IMR-90 (cell line): ENCODE results near the gene OPRL1. TPM values are rescaled to one million over a fixed set of nuclear protein-coding genes. Genes with fewer than 3 reads are reported as not detected.

Source experiments
- ATAC-seq: fragments of 200-7000 bp; cut with Tn5 transposase; 2 replicates; pipeline ENCODE4 v1.9.1; 2020; ENCODE audit warnings: low read depth, mild to moderate bottlenecking, moderate library complexity
- BruUV-seq: library from RNA; stranded (reverse); fragments of 400-500 nt; replicated peaks from 2 replicates; lab custom pipeline; 2021; lab: Mats Ljungman, UMichigan
- CTCF ChIA-PET: fragments of 300-600 bp; formaldehyde crosslinking; extraction: SDS; loops from one replicate; lab custom pipeline; 2021; ENCODE audit warnings: antibody characterized with exemption; lab: Yijun Ruan, JAX
- POLR2A ChIA-PET: fragments of 300-600 bp; sonication (Branson Sonifier 250); formaldehyde crosslinking; loops from one replicate; lab custom pipeline; 2022; ENCODE audit warnings: antibody characterized with exemption; ENCODE audit not compliant: unreplicated experiment; lab: Charles Lee
- DNase-seq: peaks from one replicate; pipeline ENCODE4 v3.0.0; 2013
- H2AFZ ChIP-seq: replicated peaks from 2 replicates; pipeline ENCODE3; 2013; ENCODE audit warnings: low read length, mild to moderate bottlenecking; ENCODE audit not compliant: poor library complexity
- H2AK5ac ChIP-seq: 2 replicates; pipeline ENCODE4 v1.6.1; 2013; ENCODE audit warnings: low read depth, low read length, inconsistent platforms
- H2AK9ac ChIP-seq: replicated peaks from 2 replicates; pipeline ENCODE3; 2013; ENCODE audit warnings: mild to moderate bottlenecking, low read depth, low read length, moderate library complexity; ENCODE audit not compliant: poor library complexity
- H2BK120ac ChIP-seq: 2 replicates; pipeline ENCODE4 v1.6.1; 2013; ENCODE audit warnings: low read depth, low read length, inconsistent platforms
- H2BK15ac ChIP-seq: 3 replicates; pipeline ENCODE4 v1.6.1; 2013; ENCODE audit warnings: low read depth, low read length, inconsistent platforms
- H2BK20ac ChIP-seq: 2 replicates; pipeline ENCODE4 v1.6.1; 2013; ENCODE audit warnings: low read depth, mild to moderate bottlenecking, inconsistent platforms, low read length, moderate library complexity
- H2BK5ac ChIP-seq: 2 replicates; pipeline ENCODE4 v1.6.1; 2013; ENCODE audit warnings: mild to moderate bottlenecking, low read depth, low read length, inconsistent platforms; ENCODE audit not compliant: poor library complexity, severe bottlenecking
- H3K14ac ChIP-seq: replicated peaks from 2 replicates; pipeline ENCODE4 v1.6.1; 2013; ENCODE audit warnings: low read depth, low read length, inconsistent platforms
- H3K18ac ChIP-seq: 2 replicates; pipeline ENCODE4 v1.6.1; 2013; ENCODE audit warnings: low read depth, low read length, control low read depth
- H3K23ac ChIP-seq: 2 replicates; pipeline ENCODE4 v1.6.1; 2013; ENCODE audit warnings: low read depth, low read length, inconsistent platforms
- H3K27ac ChIP-seq: 2 replicates; pipeline ENCODE4 v1.5.1; 2013; ENCODE audit warnings: mild to moderate bottlenecking, control low read depth, low read length; ENCODE audit not compliant: insufficient read depth
- H3K27me3 ChIP-seq: 2 replicates; pipeline ENCODE4 v1.6.1; 2013; ENCODE audit warnings: low read length; ENCODE audit not compliant: control insufficient read depth, insufficient read depth
- H3K36me3 ChIP-seq: 2 replicates; pipeline ENCODE4 v1.6.1; 2013; ENCODE audit warnings: low read length, mixed read lengths; ENCODE audit not compliant: control insufficient read depth, insufficient read depth
- H3K4ac ChIP-seq: 2 replicates; pipeline ENCODE4 v1.6.1; 2013; ENCODE audit warnings: low read depth, low read length, inconsistent platforms
- H3K4me1 ChIP-seq: 2 replicates; pipeline ENCODE4 v1.6.1; 2013; ENCODE audit warnings: low read length, mixed read lengths; ENCODE audit not compliant: control insufficient read depth, insufficient read depth
- H3K4me2 ChIP-seq: 2 replicates; pipeline ENCODE4 v1.6.1; 2013; ENCODE audit warnings: low read depth, mild to moderate bottlenecking, control low read depth, low read length, moderate library complexity
- H3K4me3 ChIP-seq: 2 replicates; pipeline ENCODE4 v1.5.1; 2013; ENCODE audit warnings: low read depth, mild to moderate bottlenecking, control low read depth, low read length, moderate library complexity; ENCODE audit not compliant: insufficient read depth
- H3K56ac ChIP-seq: 2 replicates; pipeline ENCODE4 v1.6.1; 2013; ENCODE audit warnings: low read length, inconsistent platforms; ENCODE audit not compliant: insufficient read depth; ENCODE audit errors: extremely low read depth
- H3K79me1 ChIP-seq, 2 experiments: 2 replicates each; pipeline ENCODE4 v1.6.1; 2013; ENCODE audit warnings: low read length in 2 of 2, inconsistent platforms in 1 of 2, low read depth in 1 of 2
- H3K9ac ChIP-seq: 2 replicates; pipeline ENCODE4 v1.6.1; 2013; ENCODE audit warnings: low read depth, low read length, control low read depth
- H3K9me1 ChIP-seq: 2 replicates; pipeline ENCODE4 v1.6.1; 2013; ENCODE audit warnings: low read length, inconsistent platforms; ENCODE audit not compliant: insufficient read depth
- H3K9me3 ChIP-seq: 2 replicates; pipeline ENCODE4 v1.6.1; 2013; ENCODE audit warnings: low read length; ENCODE audit not compliant: control insufficient read depth, insufficient read depth
- H4K20me1 ChIP-seq: 2 replicates; pipeline ENCODE4 v1.6.1; 2013; ENCODE audit warnings: low read length, inconsistent platforms; ENCODE audit not compliant: insufficient read depth
- H4K5ac ChIP-seq: 2 replicates; pipeline ENCODE4 v1.6.1; 2013; ENCODE audit warnings: mild to moderate bottlenecking, low read depth, low read length, control low read depth
- H4K8ac ChIP-seq, 2 experiments: 2 replicates each; pipeline ENCODE4 v1.6.1; 2013; ENCODE audit warnings: low read depth in 2 of 2, low read length in 2 of 2, control low read depth in 1 of 2, inconsistent platforms in 1 of 2
- H4K91ac ChIP-seq: 2 replicates; pipeline ENCODE4 v1.6.1; 2013; ENCODE audit warnings: low read depth, low read length, inconsistent platforms; ENCODE audit not compliant: insufficient read depth
- BHLHE40 ChIP-seq: fragments of 150-350 bp; IDR thresholded peaks from 2 replicates; pipeline ENCODE4 v1.6.1; 2016; ENCODE audit warnings: mild to moderate bottlenecking, low read depth, low read length
- CEBPB ChIP-seq: IDR thresholded peaks from 2 replicates; pipeline ENCODE4 v1.6.1; 2012; ENCODE audit warnings: low read depth, low read length, improper control_type of control experiment
- CHD1 ChIP-seq: IDR thresholded peaks from 2 replicates; pipeline ENCODE4 v1.6.1; 2012; ENCODE audit warnings: low read depth, low read length, improper control_type of control experiment
- CTCF ChIP-seq: conservative IDR thresholded peaks from 2 replicates; pipeline ENCODE4 v1.5.1; 2012; ENCODE audit warnings: mild to moderate bottlenecking, low read depth, low read length, improper control_type of control experiment
- ELK1 ChIP-seq: fragments of 150-350 bp; IDR thresholded peaks from 2 replicates; pipeline ENCODE4 v1.6.1; 2016; ENCODE audit warnings: low read depth, mild to moderate bottlenecking, low read length, moderate library complexity, borderline replicate concordance
- FOS ChIP-seq: fragments of 150-350 bp; IDR thresholded peaks from 2 replicates; pipeline ENCODE4 v1.6.1; 2016; ENCODE audit warnings: low read depth, low read length
- MAFK ChIP-seq: IDR thresholded peaks from 2 replicates; pipeline ENCODE4 v1.6.1; 2012; ENCODE audit warnings: low read depth, low read length, improper control_type of control experiment
- MAZ ChIP-seq: IDR thresholded peaks from 2 replicates; pipeline ENCODE4 v1.6.1; 2012; ENCODE audit warnings: low read depth, mild to moderate bottlenecking, low read length, improper control_type of control experiment, moderate library complexity, borderline replicate concordance
- MXI1 ChIP-seq: IDR thresholded peaks from 2 replicates; pipeline ENCODE4 v1.6.1; 2012; ENCODE audit warnings: low read depth, mild to moderate bottlenecking, low read length, moderate library complexity, borderline replicate concordance
- NFE2L2 ChIP-seq: fragments of 150-350 bp; IDR thresholded peaks from 2 replicates; pipeline ENCODE4 v1.6.1; 2016; ENCODE audit warnings: low read depth, mild to moderate bottlenecking, low read length
- POLR2A ChIP-seq: IDR thresholded peaks from 2 replicates; pipeline ENCODE4 v1.6.1; 2012; ENCODE audit warnings: mild to moderate bottlenecking, low read depth, low read length
- RAD21 ChIP-seq: IDR thresholded peaks from 2 replicates; pipeline ENCODE4 v1.6.1; 2012; ENCODE audit warnings: low read length, improper control_type of control experiment
- RCOR1 ChIP-seq: IDR thresholded peaks from 2 replicates; pipeline ENCODE4 v1.6.1; 2012; ENCODE audit warnings: mild to moderate bottlenecking, low read length, improper control_type of control experiment; ENCODE audit not compliant: insufficient replicate concordance
- RFX5 ChIP-seq: IDR thresholded peaks from 2 replicates; pipeline ENCODE4 v1.8.0; 2012; ENCODE audit warnings: low read depth, mild to moderate bottlenecking, low read length, moderate library complexity
- SMC3 ChIP-seq: fragments of 150-350 bp; IDR thresholded peaks from 2 replicates; pipeline ENCODE4 v1.6.1; 2016; ENCODE audit warnings: low read depth, mild to moderate bottlenecking, antibody characterized with exemption, low read length, moderate library complexity
- USF2 ChIP-seq: fragments of 150-350 bp; IDR thresholded peaks from 2 replicates; pipeline ENCODE4 v1.6.1; 2017; ENCODE audit warnings: mild to moderate bottlenecking, antibody characterized with exemption, low read length, low read depth
- WGBS, 2 experiments: methylation state at CpG; one replicate each; pipeline versions ENCODE4 v1.1.5 to v1.1.7; 2013; ENCODE audit warnings: missing lambda C conversion rate in 2 of 2; ENCODE audit not compliant: insufficient read length in 1 of 2; ENCODE audit errors: extremely low coverage in 2 of 2; 5-methylcytosine and 5-hydroxymethylcytosine counted together
- dilution Hi-C: fragments of 300-500 bp; cut with HindIII; formaldehyde crosslinking; loops from one replicate; pipeline ENCODE4 v1.14.3; 2018; ENCODE audit warnings: low sequenced_read_pairs; ENCODE audit not compliant: unreplicated experiment
- in situ Hi-C: fragments of 300-500 bp; cut with MboI; formaldehyde crosslinking; loops from 3 replicates; pipeline ENCODE4 v1.14.3; 2019; ENCODE audit warnings: low sequenced_read_pairs, inconsistent platforms, mixed read lengths
- intact Hi-C: fragments of 100-400 bp; cut with micrococcal nuclease; formaldehyde crosslinking; loops from 2 replicates; pipeline ENCODE4 v1.10.0; 2022
- polyA plus RNA-seq, 3 experiments: library from polyadenylated mRNA; depleted of rRNA; stranded (reverse); fragments of >200 nt; gene quantifications; 2 replicates each; pipeline ENCODE4 v1.2.3, GENCODE V29; 2012; ENCODE audit warnings: low replicate concordance in 1 of 3
- total RNA-seq: library from RNA; depleted of rRNA; stranded (reverse); fragments of >200 nt; gene quantifications from 2 replicates; pipeline ENCODE4 v1.2.3, GENCODE V29; 2012

OPRL1 gene
- total and polyA plus RNA-seq, 2 of the 4 experiments (the other 2 are of a cell fraction) = 0.36 to 1.2 TPM

DNA sequence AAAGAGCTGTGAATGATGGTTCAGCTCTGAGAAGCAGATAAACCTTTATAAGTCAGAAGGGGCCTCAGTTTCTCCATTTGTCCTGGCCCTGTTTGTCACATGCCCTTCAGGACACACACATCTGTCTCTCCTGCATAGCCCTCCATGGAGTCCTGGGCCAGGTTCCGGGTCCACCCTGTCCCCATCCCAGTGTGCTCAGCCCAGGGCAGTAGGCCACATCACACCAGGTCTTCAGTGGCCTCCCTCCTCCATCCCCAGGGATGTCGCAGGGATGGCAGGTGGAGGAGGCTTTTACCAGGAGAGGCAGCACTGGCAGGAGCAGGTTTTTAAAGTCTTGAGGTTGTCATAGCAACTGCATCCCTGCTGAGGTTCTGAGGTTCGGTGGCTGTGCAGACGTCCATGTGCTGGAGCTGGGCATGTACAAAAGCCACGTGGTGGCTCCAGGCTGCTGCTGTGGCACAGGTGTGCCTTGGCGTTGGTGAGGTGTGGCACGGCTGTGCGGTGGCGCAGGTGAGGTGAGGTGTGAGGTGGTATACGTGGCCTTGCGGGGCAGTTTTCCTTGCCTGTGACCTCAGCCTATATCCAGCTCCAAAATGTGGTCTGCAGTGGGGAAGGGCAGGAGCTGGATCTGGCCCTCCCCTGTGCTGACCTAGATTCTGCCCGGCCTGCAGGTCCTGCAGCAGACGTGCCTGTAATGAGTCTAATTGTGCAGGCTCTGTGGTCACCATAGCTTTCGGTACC lies 35.5 kb downstream of the OPRL1 start:
- Histone ChIP-seq H3K14ac (no peak overlapping the region), H3K56ac (no peak overlapping the region), H2BK120ac (no peak overlapping the region), H3K4ac (no peak overlapping the region), H4K5ac (no peak overlapping the region), H3K36me3 (no peaks in the 10 kb centered on the region), H3K4me2 (no peak overlapping the region), H3K9me3 (no peaks in the 10 kb centered on the region), H2AFZ (no peak overlapping the region), H3K4me1 (no peaks in the 10 kb centered on the region), H2BK20ac (no peak overlapping the region), H2AK5ac (no peak overlapping the region), H3K23ac (no peak overlapping the region), H2BK15ac (no peak overlapping the region), H3K9ac (no peak overlapping the region), H4K8ac (no peak overlapping the region), H2AK9ac (no peak overlapping the region), H4K91ac (no peak overlapping the region), H4K20me1 (no peaks in the 10 kb centered on the region), H3K4me3 (no peak overlapping the region), H3K18ac (no peak overlapping the region), H3K79me1 (no peaks in the 10 kb centered on the region), H3K27ac (no peak overlapping the region), H3K9me1 (no peaks in the 10 kb centered on the region), H2BK5ac (no peak overlapping the region), H3K27me3 (peaks cover 28% of the 10 kb centered on the region; the same call in 1 of the 2 replicates)
- no peak for ATAC-seq
- dilution Hi-C loops = no loop called here
- DNase-seq = no peak
- in situ Hi-C loops = no loop called here
- ChIA-PET POLR2A (no interaction called here), CTCF (interaction anchor here (0.9 kb wide), 1 partner anchor 32 kb away, joined by 4 read pairs; no protein-coding TSS in a partner anchor)
- intact Hi-C loops = no loop called here
- no TSS peak for BruUV-seq
- TF ChIP-seq USF2 (no peak), MXI1 (no peak), CTCF (no peak), MAFK (no peak), POLR2A (no peak), CHD1 (no peak), RAD21 (no peak), MAZ (no peak), FOS (no peak), RCOR1 (no peak), SMC3 (no peak), BHLHE40 (no peak), ELK1 (no peak), NFE2L2 (no peak), RFX5 (no peak), CEBPB (no peak)
- WGBS, 2 experiments = 29% methylated on average over 3 of the region's 14 CpGs; no CpG with 5 or more reads in 1 of the 2 experiments
